GM12892 (cell line): ENCODE data around the gene TREML2.

Source experiments
- DNase-seq: peaks from one replicate; pipeline ENCODE4 v3.0.0; 2011; ENCODE audit not compliant: insufficient read length
- FAIRE-seq: peaks from 2 replicates; lab custom pipeline; 2011; peaks lifted over from hg19 to GRCh38; lab: Jason Lieb, UNC
- POLR2A ChIP-seq: IDR thresholded peaks from 2 replicates; pipeline ENCODE4 v1.6.1; 2011; ENCODE audit warnings: low read depth, low read length, control low read depth
- POLR2AphosphoS5 ChIP-seq: IDR thresholded peaks from 2 replicates; pipeline ENCODE4 v1.6.1; 2011; ENCODE audit warnings: low read depth, low read length, control low read depth
- TAF1 ChIP-seq: IDR thresholded peaks from 2 replicates; pipeline ENCODE4 v1.6.1; 2011; ENCODE audit warnings: low read depth, mild to moderate bottlenecking, control low read depth, low read length, borderline replicate concordance

Gene TREML2

GRCh38 chr6:41167173-41167963 is 33.6 kb downstream of the TREML2 start:
- TF ChIP-seq POLR2AphosphoS5 (no peak), POLR2A (no peak)
- FAIRE-seq (no peak), DNase-seq (no peak)

- FAIRE-seq (no peak), DNase-seq (no peak)
- no peak for TF ChIP-seq POLR2A
- no peak for TF ChIP-seq TAF1
- TF ChIP-seq POLR2AphosphoS5, result no peak
Measured at GRCh38 chr6:41164551-41165120, 36.3 kb downstream of the TREML2 start.

GRCh38 chr6:41163419-41163717 is 37.6 kb downstream of the TREML2 start:
- TF ChIP-seq POLR2A (no peak), TAF1 (no peak), POLR2AphosphoS5 (no peak)
- DNase-seq, result no peak
- FAIRE-seq, result no peak

- no peak for TF ChIP-seq POLR2AphosphoS5
- no peak for TF ChIP-seq POLR2A
- TF ChIP-seq TAF1, result no peak
- DNase-seq, result no peak
- no peak for FAIRE-seq
Measured at GRCh38 chr6:41162687-41163418, 38.1 kb downstream of the TREML2 start, which contains the start of gene TREM2. Gene TREM2, minus strand, starts transcription at chr6:41163116. Its CDS starts 34 bp downstream, at chr6:41163082.

GRCh38 chr6:41161851-41162552 is 38.9 kb downstream of the TREML2 start:
- DNase-seq, result no peak
- TF ChIP-seq POLR2A, result no peak
- no peak for TF ChIP-seq TAF1
- TF ChIP-seq POLR2AphosphoS5, result no peak
- no peak for FAIRE-seq

DNA sequence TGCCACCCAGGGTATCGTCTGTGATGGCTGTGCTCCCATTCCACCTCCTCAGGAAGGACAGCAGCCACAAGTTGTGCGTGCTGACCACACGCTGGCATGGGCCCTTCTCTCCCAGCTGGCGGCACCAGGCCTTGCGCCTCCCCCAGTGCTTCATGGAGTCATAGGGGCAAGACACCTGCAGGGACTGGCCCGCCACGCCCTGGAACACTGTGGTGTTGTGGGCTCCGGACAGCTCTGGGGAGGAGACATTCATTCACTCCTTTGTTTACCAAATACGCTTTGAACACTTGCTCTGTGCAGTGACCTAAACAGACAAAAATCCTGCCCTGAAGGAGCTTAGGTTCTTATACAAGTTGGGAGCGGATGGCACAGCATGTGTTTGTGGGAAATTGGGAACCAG is 39.6 kb downstream of the TREML2 start:
- TF ChIP-seq POLR2AphosphoS5, result no peak
- no peak for TF ChIP-seq TAF1
- no peak for TF ChIP-seq POLR2A
- DNase-seq, result no peak
- FAIRE-seq, result no peak

DNA sequence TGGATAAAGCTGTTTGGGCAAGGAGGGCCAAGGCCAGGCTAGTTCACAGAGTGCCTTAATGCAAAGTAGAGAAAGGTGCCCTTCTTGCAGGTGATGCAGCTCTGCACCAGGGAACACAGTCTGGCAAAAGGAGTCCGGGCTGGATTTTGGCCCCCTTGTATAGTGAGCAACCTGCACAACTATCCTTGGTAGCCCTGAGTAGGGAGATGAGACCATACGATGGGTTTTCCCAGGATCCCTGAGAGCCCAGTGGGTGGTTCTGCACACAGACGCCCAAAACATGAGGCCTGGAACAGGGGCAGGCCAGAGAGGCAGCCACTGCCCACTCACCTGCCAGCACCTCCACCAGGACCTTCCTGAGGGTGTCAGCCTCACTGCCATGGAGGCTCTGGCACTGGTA is 40.0 kb downstream of the TREML2 start:
- no peak for FAIRE-seq
- no peak for TF ChIP-seq POLR2A
- no peak for TF ChIP-seq TAF1
- no peak for TF ChIP-seq POLR2AphosphoS5
- DNase-seq, result no peak

GRCh38 chr6:41159415-41160082 is 41.4 kb downstream of the TREML2 start:
- no peak for DNase-seq
- FAIRE-seq, result no peak
- TF ChIP-seq POLR2A (no peak), POLR2AphosphoS5 (no peak), TAF1 (no peak)

DNA sequence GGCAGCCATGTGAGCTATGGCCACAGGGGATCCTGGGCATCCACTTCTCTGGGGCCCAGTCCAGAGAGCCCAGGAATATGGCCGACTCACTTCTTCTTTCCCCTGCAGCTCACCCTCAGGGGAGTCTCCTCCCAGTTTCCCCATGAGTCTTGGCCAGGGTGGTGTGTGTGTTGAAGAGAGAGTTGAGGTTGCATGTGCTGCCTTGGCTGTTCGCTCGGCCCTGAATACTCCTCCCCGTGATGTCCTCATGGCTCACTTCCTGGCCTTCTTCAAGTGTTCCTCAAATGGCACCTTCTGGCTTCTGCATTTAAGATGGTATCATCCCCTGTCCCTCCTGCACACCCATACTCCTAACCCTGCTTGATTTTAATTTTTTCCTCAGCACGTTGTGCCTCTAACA is 43.6 kb downstream of the TREML2 start:
- DNase-seq, result no peak
- TF ChIP-seq POLR2AphosphoS5 (no peak), POLR2A (no peak), TAF1 (no peak)
- no peak for FAIRE-seq

- TF ChIP-seq POLR2AphosphoS5 (no peak), TAF1 (no peak), POLR2A (no peak)
- FAIRE-seq, result no peak
- no peak for DNase-seq
Measured at GRCh38 chr6:41156771-41157170, 44.2 kb downstream of the TREML2 start.
